Rectal smooth muscle tissue (tissue), 1 donor: ENCODE data around the gene CARD6.
"Not testable (repeated sequence)": the region's sequence is repeated elsewhere in the genome, so short reads cannot be mapped to it uniquely, and the experiment has no call there.

Experiments
- H3K27ac ChIP-seq: one replicate; pipeline ENCODE4 v1.7.0; 2013; ENCODE audit warnings: low read depth, low read length, inconsistent platforms
- H3K27me3 ChIP-seq: one replicate; pipeline ENCODE4 v1.7.0; 2013; ENCODE audit warnings: low read length; ENCODE audit not compliant: control insufficient read depth, insufficient read depth
- H3K36me3 ChIP-seq: one replicate; pipeline ENCODE4 v1.7.0; 2013; ENCODE audit warnings: low read length; ENCODE audit not compliant: control insufficient read depth, insufficient read depth
- H3K4me1 ChIP-seq: one replicate; pipeline ENCODE4 v1.7.0; 2013; ENCODE audit warnings: low read length; ENCODE audit not compliant: control insufficient read depth, insufficient read depth
- H3K4me3 ChIP-seq: one replicate; pipeline ENCODE4 v1.7.0; 2013; ENCODE audit warnings: low read length
- H3K9ac ChIP-seq: one replicate; pipeline ENCODE4 v1.7.0; 2013; ENCODE audit warnings: low read length

Gene CARD6

GRCh38 chr5:40801771-40802562, 39.2 kb upstream of the CARD6 start:
- Histone ChIP-seq H3K36me3 (no peaks in the 10 kb centered on the region), H3K9ac (no peak overlapping the region), H3K27me3 (no peaks in the 10 kb centered on the region), H3K4me1 (peaks cover 9% of the 10 kb centered on the region), H3K4me3 (no peak overlapping the region), H3K27ac (no peak overlapping the region)

GRCh38 chr5:40812125-40812524, 29.0 kb upstream of the CARD6 start:
- no peaks in the 10 kb centered on the region for H3K4me1 ChIP-seq
- no peak overlapping the region for H3K9ac ChIP-seq
- H3K36me3 ChIP-seq, result no peaks in the 10 kb centered on the region
- H3K27me3 ChIP-seq, result no peaks in the 10 kb centered on the region
- H3K27ac ChIP-seq, result no peak overlapping the region
- no peak overlapping the region for H3K4me3 ChIP-seq

GRCh38 chr5:40813698-40814281, 27.4 kb upstream of the CARD6 start:
- H3K9ac ChIP-seq, result no peak overlapping the region
- H3K36me3 ChIP-seq, result no peaks in the 10 kb centered on the region
- H3K27ac ChIP-seq, result no peak overlapping the region
- no peak overlapping the region for H3K4me3 ChIP-seq
- H3K4me1 ChIP-seq, result no peaks in the 10 kb centered on the region
- H3K27me3 ChIP-seq, result no peaks in the 10 kb centered on the region

DNA sequence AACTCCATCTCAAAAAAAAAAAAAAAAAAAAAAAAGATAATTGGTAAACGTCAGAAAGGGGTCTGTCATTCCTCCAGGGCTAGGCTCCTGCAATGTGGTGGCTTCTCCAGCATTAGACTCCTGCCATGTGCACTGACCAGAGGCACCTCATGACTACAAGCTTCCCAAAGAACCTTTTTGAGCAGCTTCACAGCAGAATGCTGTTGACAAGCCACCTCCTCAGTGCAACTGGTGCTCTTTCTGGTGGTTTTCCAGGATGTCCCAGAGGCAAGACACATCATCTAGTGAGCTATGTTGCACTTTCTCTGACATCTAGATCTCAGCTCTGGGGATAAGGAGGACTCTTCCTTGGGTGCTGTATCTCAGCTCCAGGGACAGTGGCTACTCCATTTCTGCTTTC, 17.7 kb upstream of the CARD6 start:
- no peak overlapping the region for H3K27ac ChIP-seq
- no peaks in the 10 kb centered on the region for H3K27me3 ChIP-seq
- no peak overlapping the region for H3K4me3 ChIP-seq
- peaks cover 11% of the 10 kb centered on the region for H3K36me3 ChIP-seq
- H3K9ac ChIP-seq, result no peak overlapping the region
- no peaks in the 10 kb centered on the region for H3K4me1 ChIP-seq

DNA sequence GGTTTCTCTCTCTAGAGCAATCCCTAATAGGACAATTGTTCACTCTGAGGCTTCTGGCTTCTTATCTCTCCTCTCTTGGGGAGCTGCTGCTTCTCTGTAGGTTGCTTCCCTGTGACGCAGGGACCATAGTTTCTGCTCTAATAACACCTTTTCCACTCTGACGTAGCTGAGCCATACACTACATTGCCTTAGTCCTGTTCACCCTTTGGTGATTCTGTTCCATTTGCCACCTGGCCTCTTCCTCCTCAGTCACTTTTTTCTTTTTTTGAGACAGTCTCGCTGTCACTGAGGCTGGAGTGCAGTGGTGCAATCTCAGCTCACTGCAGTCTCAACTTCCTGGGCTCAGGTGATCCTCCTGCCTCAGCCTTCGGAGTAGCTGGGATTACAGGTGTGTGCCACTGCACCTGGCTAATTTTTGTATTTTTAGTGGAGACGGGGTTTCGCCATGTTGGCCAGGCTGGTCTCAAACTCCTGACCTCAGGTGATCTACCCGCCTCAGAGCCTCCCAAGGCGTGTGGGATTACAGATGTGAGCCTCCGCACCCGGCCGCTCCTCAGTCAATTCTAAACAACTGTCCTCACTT, 15.6 kb upstream of the CARD6 start:
- H3K36me3 ChIP-seq, result peaks cover 25% of the 10 kb centered on the region
- not testable (repeated sequence) for H3K27ac ChIP-seq, H3K27me3 ChIP-seq, H3K9ac ChIP-seq, H3K4me3 ChIP-seq, H3K4me1 ChIP-seq

DNA sequence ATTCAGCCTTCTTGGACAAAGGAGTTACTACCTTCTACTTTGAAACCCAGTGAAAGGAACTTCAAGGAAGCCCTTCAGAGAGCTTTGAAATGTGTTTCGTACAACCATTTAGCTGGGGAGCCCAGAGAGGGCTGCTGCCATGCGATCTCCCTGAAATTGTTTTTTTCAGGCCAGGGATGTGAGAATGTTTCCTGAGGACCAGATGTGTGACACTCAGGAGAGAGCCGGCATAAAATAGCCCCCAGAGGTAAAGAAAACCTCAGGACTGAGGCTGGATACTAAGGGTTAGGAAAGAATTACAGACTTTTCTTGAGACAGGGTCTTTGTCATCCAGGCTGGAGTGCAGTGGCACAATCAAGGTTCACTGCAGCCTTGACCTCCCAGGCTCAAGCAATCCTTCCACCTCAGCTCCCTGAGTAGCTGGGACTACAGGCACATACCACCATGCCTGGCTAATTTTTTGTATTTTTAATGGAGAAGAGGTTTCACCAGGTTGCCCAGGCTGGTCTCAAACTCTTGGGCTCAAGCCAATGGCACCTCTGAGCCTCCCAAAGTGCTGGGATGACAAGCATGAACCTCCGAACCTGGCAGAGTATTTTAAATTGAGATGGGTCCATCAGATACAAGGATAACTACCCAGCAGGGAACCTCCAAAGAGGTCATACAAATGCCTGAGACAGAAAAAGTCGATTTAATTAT, 14.5 kb upstream of the CARD6 start:
- Histone ChIP-seq H3K4me1 (no peaks in the 10 kb centered on the region), H3K27me3 (no peaks in the 10 kb centered on the region), H3K27ac (no peak overlapping the region), H3K4me3 (no peak overlapping the region), H3K9ac (no peak overlapping the region), H3K36me3 (peaks cover 31% of the 10 kb centered on the region)

- H3K9ac ChIP-seq, result no peak overlapping the region
- no peak overlapping the region for H3K27ac ChIP-seq
- peaks cover 38% of the 10 kb centered on the region for H3K36me3 ChIP-seq
- no peaks in the 10 kb centered on the region for H3K27me3 ChIP-seq
- no peaks in the 10 kb centered on the region for H3K4me1 ChIP-seq
- H3K4me3 ChIP-seq, result no peak overlapping the region
Observed at GRCh38 chr5:40827188-40827977, 13.8 kb upstream of the CARD6 start.

GRCh38 chr5:40828021-40828631, 13.0 kb upstream of the CARD6 start:
- Histone ChIP-seq H3K9ac (no peak overlapping the region), H3K27me3 (no peaks in the 10 kb centered on the region), H3K4me3 (no peak overlapping the region), H3K27ac (no peak overlapping the region), H3K36me3 (peaks cover 38% of the 10 kb centered on the region), H3K4me1 (no peaks in the 10 kb centered on the region)

GRCh38 chr5:40828690-40829661, 12.2 kb upstream of the CARD6 start:
- peaks cover under 1% of the 10 kb centered on the region for H3K4me1 ChIP-seq
- H3K4me3 ChIP-seq, result no peak overlapping the region
- H3K27me3 ChIP-seq, result no peaks in the 10 kb centered on the region
- H3K9ac ChIP-seq, result no peak overlapping the region
- peaks cover 38% of the 10 kb centered on the region for H3K36me3 ChIP-seq
- H3K27ac ChIP-seq, result no peak overlapping the region

DNA sequence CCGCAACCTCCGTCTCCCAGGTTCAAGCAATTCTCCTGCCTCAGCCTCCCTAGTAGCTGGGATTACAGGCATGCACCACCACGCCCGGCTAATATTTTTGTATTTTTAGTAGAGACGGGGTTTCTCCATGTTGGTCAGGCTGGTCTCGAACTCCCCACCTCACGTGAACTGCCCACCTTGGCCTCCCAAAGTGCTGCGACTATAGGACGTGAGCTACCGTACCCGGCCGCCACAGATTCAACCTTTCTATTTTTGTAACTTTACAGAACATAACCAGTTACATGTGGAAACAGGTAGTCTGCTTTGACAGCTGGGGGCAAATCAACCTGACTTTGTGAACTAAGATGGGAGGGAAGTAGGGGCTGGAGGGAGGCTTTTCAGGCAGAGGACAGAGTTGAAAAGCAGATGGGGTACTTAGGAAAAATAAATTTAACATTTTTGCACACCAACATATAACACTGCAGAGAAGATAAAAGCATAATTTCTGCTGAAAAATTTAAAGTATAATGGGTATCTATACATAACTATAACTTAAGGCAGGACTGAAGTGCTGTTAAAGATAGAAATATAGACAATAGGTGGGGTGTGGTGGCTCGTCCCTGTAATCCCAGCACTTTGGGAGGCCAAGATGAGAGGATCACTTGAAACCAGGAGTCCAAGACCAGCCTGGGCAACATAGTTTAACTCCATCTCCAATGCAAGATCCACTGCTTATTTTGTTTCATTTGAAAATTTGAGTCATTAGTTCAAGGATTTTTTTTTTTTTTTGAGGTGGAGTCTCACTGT, 11.2 kb upstream of the CARD6 start:
- peaks cover 38% of the 10 kb centered on the region for H3K36me3 ChIP-seq

More for the DNA sequence above, 11.2 kb upstream of the CARD6 start:
- Histone ChIP-seq H3K4me1 (peaks cover 3% of the 10 kb centered on the region), H3K27ac (no peak overlapping the region), H3K9ac (no peak overlapping the region), H3K27me3 (no peaks in the 10 kb centered on the region), H3K4me3 (no peak overlapping the region)
